ENCODE data around the gene HCRT.
"Not testable (repeated sequence)": the region's sequence is repeated elsewhere in the genome, so short reads cannot be mapped to it uniquely, and the experiment has no call there.

HCRT gene

GRCh38 chr17:42141382-42141781 is 43.9 kb downstream of the HCRT start:
- Mint-ChIP-seq H3K4me1 (peaks cover 39% of the 10 kb centered on the region), H3K36me3 (ENCODE audit: low read depth) (peaks cover 16% of the 10 kb centered on the region), H3K4me3 (no peak overlapping the region), H3K27me3 (ENCODE audit: low read depth, poor library complexity) (no peaks in the 10 kb centered on the region), H3K9me3 (no peaks in the 10 kb centered on the region), H3K27ac (no peak overlapping the region)
- TF ChIP-seq CTCF (IDR thresholded peaks at IDR 0.05), result no peak
- DNase-seq, result no peak

- not testable (repeated sequence) for H3K27me3 Mint-ChIP-seq (ENCODE audit: low read depth, poor library complexity); DNase-seq; H3K4me3 Mint-ChIP-seq; H3K27ac Mint-ChIP-seq; H3K9me3 Mint-ChIP-seq
- Mint-ChIP-seq H3K36me3 (ENCODE audit: low read depth) (peaks cover 15% of the 10 kb centered on the region), H3K4me1 (peaks cover 45% of the 10 kb centered on the region)
Observed at GRCh38 chr17:42140690-42141089, 44.6 kb downstream of the HCRT start.

GRCh38 chr17:42138749-42139492 is 46.3 kb downstream of the HCRT start:
- Mint-ChIP-seq H3K27ac (no peak overlapping the region), H3K27me3 (ENCODE audit: low read depth, poor library complexity) (no peaks in the 10 kb centered on the region), H3K4me1 (peaks cover 52% of the 10 kb centered on the region), H3K4me3 (no peak overlapping the region), H3K36me3 (ENCODE audit: low read depth) (peaks cover 10% of the 10 kb centered on the region), H3K9me3 (no peaks in the 10 kb centered on the region)
- no peak for TF ChIP-seq CTCF (IDR thresholded peaks at IDR 0.05)
- no peak for DNase-seq

- no peaks in the 10 kb centered on the region for H3K9me3 Mint-ChIP-seq
- TF ChIP-seq CTCF (IDR thresholded peaks at IDR 0.05), result no peak
- no peak overlapping the region for H3K27ac Mint-ChIP-seq
- no peak overlapping the region for H3K4me3 Mint-ChIP-seq
- peaks cover 45% of the 10 kb centered on the region for H3K4me1 Mint-ChIP-seq
- H3K36me3 Mint-ChIP-seq (ENCODE audit: low read depth), result peaks cover 10% of the 10 kb centered on the region
- DNase-seq, result no peak
- no peaks in the 10 kb centered on the region for H3K27me3 Mint-ChIP-seq (ENCODE audit: low read depth, poor library complexity)
Observed at GRCh38 chr17:42136654-42137051, 48.6 kb downstream of the HCRT start.

GRCh38 chr17:42135664-42136653 is 49.3 kb downstream of the HCRT start:
- no peak overlapping the region for H3K4me3 Mint-ChIP-seq
- peak overlapping the region; percentile 71 for H3K27ac Mint-ChIP-seq

More at GRCh38 chr17:42135664-42136653, 49.3 kb downstream of the HCRT start:
- Mint-ChIP-seq H3K4me1 (peaks cover 46% of the 10 kb centered on the region), H3K27me3 (ENCODE audit: low read depth, poor library complexity) (no peaks in the 10 kb centered on the region), H3K9me3 (no peaks in the 10 kb centered on the region), H3K36me3 (ENCODE audit: low read depth) (peaks cover 7% of the 10 kb centered on the region)
- DNase-seq, result no peak
- no peak for TF ChIP-seq CTCF (IDR thresholded peaks at IDR 0.05)

Data from nephron progenitor cell (in vitro differentiated cells).